Measurements from ENCODE around the gene DDT.
"Not testable (repeated sequence)": the region's sequence is repeated elsewhere in the genome, so short reads cannot be mapped to it uniquely, and the experiment has no call there.

GRCh38 chr22:23955886-23956285 is 18.4 kb downstream of the DDT start:
- TF ChIP-seq CTCF, POLR2AphosphoS5 (IDR thresholded peaks at IDR 0.05): not testable (repeated sequence)

All from prostate gland (tissue), 2 donors.